ENCODE results near the gene SESN2. TPM values are rescaled to one million over a fixed set of nuclear protein-coding genes. Genes with fewer than 3 reads are reported as not detected.

SESN2 gene
- total RNA-seq, 2 donors from 2014 or later, result 85.3 to 101 TPM

- Mint-ChIP-seq H3K4me3 (no peak overlapping the region), H3K27ac (no peak overlapping the region)
- no peak for ATAC-seq (replicated peaks in 1 of 2)
These were observed 17.6 kb upstream of the SESN2 start for GRCh38 chr1:28241638-28242241.

GRCh38 chr1:28243685-28244311 lies 15.5 kb upstream of the SESN2 start:
- peak overlapping the region; percentile 33 to 47 for H3K4me3 Mint-ChIP-seq
- no peaks in the 10 kb centered on the region for H3K9me3 Mint-ChIP-seq
- peak overlapping the region; percentile 21 for H3K27ac Mint-ChIP-seq
- peaks cover 64% of the 10 kb centered on the region for H3K4me1 Mint-ChIP-seq (ENCODE audit: low read depth)
- peaks cover 0 to 3% of the 10 kb centered on the region in 2 donors for H3K36me3 Mint-ChIP-seq (ENCODE audit: insufficient read depth in 2 of 2)
- ATAC-seq (replicated peaks in 1 of 2) (no peak), DNase-seq (no peak)
- H3K27me3 Mint-ChIP-seq (ENCODE audit: low read depth), result no peaks in the 10 kb centered on the region

More at GRCh38 chr1:28241638-28242241, 17.6 kb upstream of the SESN2 start:
- Mint-ChIP-seq H3K4me1 (ENCODE audit: low read depth) (peaks cover 48% of the 10 kb centered on the region), H3K27me3 (ENCODE audit: low read depth) (no peaks in the 10 kb centered on the region), H3K36me3 (ENCODE audit: insufficient read depth in 2 of 2) (peaks cover 0 to 3% of the 10 kb centered on the region in 2 donors), H3K9me3 (no peaks in the 10 kb centered on the region)
- no peak for DNase-seq

GRCh38 chr1:28244549-28245251 lies 14.6 kb upstream of the SESN2 start:
- Mint-ChIP-seq H3K4me1 (ENCODE audit: low read depth) (peaks cover 71% of the 10 kb centered on the region), H3K27me3 (ENCODE audit: low read depth) (no peaks in the 10 kb centered on the region), H3K9me3 (no peaks in the 10 kb centered on the region), H3K36me3 (ENCODE audit: insufficient read depth in 2 of 2) (peaks cover 0 to 3% of the 10 kb centered on the region in 2 donors), H3K4me3 (peak overlapping the region; percentile 57 to 62), H3K27ac (peak overlapping the region; percentile 48)
- no peak for DNase-seq
- ATAC-seq (replicated peaks in 1 of 2), result no peak

- peaks cover 0 to 1% of the 10 kb centered on the region in 2 donors for H3K36me3 Mint-ChIP-seq (ENCODE audit: insufficient read depth in 2 of 2)
- H3K27me3 Mint-ChIP-seq (ENCODE audit: low read depth), result no peaks in the 10 kb centered on the region
- peak overlapping the region; percentile 97 for H3K27ac Mint-ChIP-seq
- H3K9me3 Mint-ChIP-seq, result no peaks in the 10 kb centered on the region
- H3K4me3 Mint-ChIP-seq, result peak overlapping the region; percentile 96 to 98
- H3K4me1 Mint-ChIP-seq (ENCODE audit: low read depth), result peaks cover 71% of the 10 kb centered on the region
- DNase-seq, result peak; percentile 35 to 66
- ATAC-seq (replicated peaks in 1 of 2), result peak; percentile 28 to 29
These were observed 12.9 kb upstream of the SESN2 start for GRCh38 chr1:28246427-28246832.

GRCh38 chr1:28247612-28248272 lies 11.6 kb upstream of the SESN2 start:
- Mint-ChIP-seq H3K36me3 (ENCODE audit: insufficient read depth in 2 of 2) (peaks cover 0 to 1% of the 10 kb centered on the region in 2 donors), H3K4me3 (peak overlapping the region; percentile 96 to 98), H3K27ac (peak overlapping the region; percentile 97), H3K9me3 (no peaks in the 10 kb centered on the region), H3K4me1 (ENCODE audit: low read depth) (peaks cover 66% of the 10 kb centered on the region), H3K27me3 (ENCODE audit: low read depth) (no peaks in the 10 kb centered on the region)
- DNase-seq (no peak), ATAC-seq (replicated peaks in 1 of 2) (no peak)

GRCh38 chr1:28248273-28249012 lies 10.9 kb upstream of the SESN2 start:
- no peaks in the 10 kb centered on the region for H3K27me3 Mint-ChIP-seq (ENCODE audit: low read depth)
- peak; percentile 26 to 28 for ATAC-seq (replicated peaks in 1 of 2)
- peak overlapping the region; percentile 96 to 98 for H3K4me3 Mint-ChIP-seq
- H3K9me3 Mint-ChIP-seq, result no peaks in the 10 kb centered on the region
- H3K27ac Mint-ChIP-seq, result peak overlapping the region; percentile 97
- H3K36me3 Mint-ChIP-seq (ENCODE audit: insufficient read depth in 2 of 2), result peaks cover 0 to 1% of the 10 kb centered on the region in 2 donors
- peaks cover 61% of the 10 kb centered on the region for H3K4me1 Mint-ChIP-seq (ENCODE audit: low read depth)
- peak; percentile 79 to 87 for DNase-seq

- peak overlapping the region; percentile 97 for H3K27ac Mint-ChIP-seq
- H3K4me3 Mint-ChIP-seq, result peak overlapping the region; percentile 96 to 98
- DNase-seq (peak; percentile 53), ATAC-seq (replicated peaks in 1 of 2) (peak; percentile 33 to 36)
- H3K4me1 Mint-ChIP-seq (ENCODE audit: low read depth), result peaks cover 53% of the 10 kb centered on the region
- H3K36me3 Mint-ChIP-seq (ENCODE audit: insufficient read depth in 2 of 2), result peaks cover 0 to 1% of the 10 kb centered on the region in 2 donors
- H3K9me3 Mint-ChIP-seq, result no peaks in the 10 kb centered on the region
- H3K27me3 Mint-ChIP-seq (ENCODE audit: low read depth), result no peaks in the 10 kb centered on the region
These were observed 10.1 kb upstream of the SESN2 start for GRCh38 chr1:28249013-28249865.

- H3K9me3 Mint-ChIP-seq, result no peaks in the 10 kb centered on the region
- peak overlapping the region in 1 of 2 donors; percentile 31 for H3K4me3 Mint-ChIP-seq
- H3K36me3 Mint-ChIP-seq (ENCODE audit: insufficient read depth in 2 of 2), result peaks cover 0 to 1% of the 10 kb centered on the region in 2 donors
- peaks cover 46% of the 10 kb centered on the region for H3K4me1 Mint-ChIP-seq (ENCODE audit: low read depth)
- no peaks in the 10 kb centered on the region for H3K27me3 Mint-ChIP-seq (ENCODE audit: low read depth)
- DNase-seq (no peak), ATAC-seq (replicated peaks in 1 of 2) (no peak)
- peak overlapping the region; percentile 97 for H3K27ac Mint-ChIP-seq
These were observed 9.4 kb upstream of the SESN2 start for GRCh38 chr1:28249866-28250295.

GRCh38 chr1:28256197-28256827 lies 3.0 kb upstream of the SESN2 start:
- H3K4me1 Mint-ChIP-seq (ENCODE audit: low read depth), result peaks cover 47% of the 10 kb centered on the region
- peaks cover 10 to 12% of the 10 kb centered on the region in 2 donors for H3K36me3 Mint-ChIP-seq (ENCODE audit: insufficient read depth in 2 of 2)
- peak in 1 of 2 donors; percentile 25 for DNase-seq
- H3K27ac Mint-ChIP-seq, result peak overlapping the region; percentile 53
- ATAC-seq (replicated peaks in 1 of 2), result peak; percentile 31 to 37
- peaks cover 2% of the 10 kb centered on the region in 2 donors for H3K9me3 Mint-ChIP-seq
- H3K27me3 Mint-ChIP-seq (ENCODE audit: low read depth), result no peaks in the 10 kb centered on the region
- peak overlapping the region; percentile 49 to 64 for H3K4me3 Mint-ChIP-seq

- peak overlapping the region; percentile 83 for H3K27ac Mint-ChIP-seq
- no peaks in the 10 kb centered on the region for H3K27me3 Mint-ChIP-seq (ENCODE audit: low read depth)
- no peak for DNase-seq
- peak overlapping the region; percentile 85 to 89 for H3K4me3 Mint-ChIP-seq
- peaks cover 11 to 14% of the 10 kb centered on the region in 2 donors for H3K36me3 Mint-ChIP-seq (ENCODE audit: insufficient read depth in 2 of 2)
- peaks cover 2% of the 10 kb centered on the region in 2 donors for H3K9me3 Mint-ChIP-seq
- H3K4me1 Mint-ChIP-seq (ENCODE audit: low read depth), result peaks cover 59% of the 10 kb centered on the region
- no peak for ATAC-seq (replicated peaks in 1 of 2)
These were observed 1.6 kb upstream of the SESN2 start for GRCh38 chr1:28257736-28258135.

GRCh38 chr1:28258628-28259251 lies 578 bp upstream of the SESN2 start:
- Mint-ChIP-seq H3K27ac (peak overlapping the region; percentile 83), H3K4me3 (peak overlapping the region; percentile 85 to 89), H3K4me1 (ENCODE audit: low read depth) (peaks cover 69% of the 10 kb centered on the region), H3K9me3 (peaks cover 2% of the 10 kb centered on the region in 2 donors), H3K27me3 (ENCODE audit: low read depth) (no peaks in the 10 kb centered on the region), H3K36me3 (ENCODE audit: insufficient read depth in 2 of 2) (peaks cover 12 to 14% of the 10 kb centered on the region in 2 donors)
- DNase-seq (peak in 1 of 2 donors; percentile 42), ATAC-seq (replicated peaks in 1 of 2) (no peak)
